GM12878 (cell line): ENCODE results near the gene CRB2. TPM values are rescaled to one million over a fixed set of nuclear protein-coding genes. Genes with fewer than 3 reads are reported as not detected.
"Not testable (repeated sequence)": the region's sequence is repeated elsewhere in the genome, so short reads cannot be mapped to it uniquely, and the experiment has no call there.

Source experiments
- ATAC-seq: fragments of 200-7000 bp; cut with Tn5 transposase; 3 replicates; pipeline ENCODE4 v1.9.1; 2020; ENCODE audit warnings: mild to moderate bottlenecking, moderate library complexity
- BruUV-seq: library from RNA; stranded (reverse); fragments of 400-500 nt; replicated peaks from 2 replicates; lab custom pipeline; 2021; lab: Mats Ljungman, UMichigan
- CTCF ChIA-PET: fragments of 300-600 bp; sonication (Branson Sonifier 250); formaldehyde crosslinking; extraction: SDS; loops from one replicate; lab custom pipeline; 2021; ENCODE audit warnings: inconsistent platforms; lab: Yijun Ruan, JAX
- POLR2A ChIA-PET: fragments of 350-600 bp; formaldehyde crosslinking; extraction: SDS; loops from one replicate; lab custom pipeline; 2021; ENCODE audit warnings: inconsistent platforms; lab: Charles Lee
- RAD21 ChIA-PET: fragments of 300-600 bp; sonication (Branson Sonifier 250); formaldehyde crosslinking; loops from one replicate; lab custom pipeline; 2023; ENCODE audit warnings: antibody characterized with exemption; ENCODE audit not compliant: unreplicated experiment; lab: Charles Lee
- SMC1A ChIA-PET: fragments of 300-600 bp; sonication (Branson Sonifier 250); formaldehyde crosslinking; loops from one replicate; lab custom pipeline; 2023; ENCODE audit not compliant: unreplicated experiment, uncharacterized antibody; lab: Charles Lee
- DNase-seq: peaks from one replicate; pipeline ENCODE4 v3.0.0-alpha.2; 2011; ENCODE audit warnings: low read depth, low spot score
- FAIRE-seq: peaks from 3 replicates; lab custom pipeline; 2011; peaks lifted over from hg19 to GRCh38; lab: Jason Lieb, UNC
- H2AFZ ChIP-seq: 2 replicates; pipeline ENCODE4 v1.6.0; 2011; ENCODE audit warnings: low read depth, low read length, control low read depth; ENCODE audit not compliant: control insufficient read depth
- H3K27ac ChIP-seq: 2 replicates; pipeline ENCODE4 v1.5.1; 2011; ENCODE audit warnings: control low read depth; ENCODE audit not compliant: control insufficient read depth, insufficient read depth
- H3K27me3 ChIP-seq, 2 experiments: replicated peaks in 1 of 2; 2 replicates each; pipeline versions ENCODE4 v1.6.0 to v1.6.1; 2011; ENCODE audit warnings: low read length in 1 of 2; ENCODE audit not compliant: control insufficient read depth in 2 of 2, insufficient read depth in 2 of 2
- H3K36me3 ChIP-seq, 2 experiments: 2 replicates each; pipeline ENCODE4 v1.5.1; 2011; ENCODE audit warnings: low read length in 1 of 2; ENCODE audit not compliant: control insufficient read depth in 2 of 2, insufficient read depth in 2 of 2
- H3K4me1 ChIP-seq: 2 replicates; pipeline ENCODE4 v1.6.1; 2011; ENCODE audit warnings: mild to moderate bottlenecking, low read length, moderate library complexity, mixed read lengths; ENCODE audit not compliant: control insufficient read depth, insufficient read depth
- H3K4me2 ChIP-seq: 2 replicates; pipeline ENCODE4 v1.6.0; 2011; ENCODE audit warnings: control low read depth; ENCODE audit not compliant: control insufficient read depth, insufficient read depth
- H3K4me3 ChIP-seq: fragments of 200-600 bp; sonication (generic); 2 replicates; pipeline ENCODE4 v1.5.1; 2016
- H3K79me2 ChIP-seq: 2 replicates; pipeline ENCODE4 v1.6.0; 2011; ENCODE audit warnings: low read length; ENCODE audit not compliant: control insufficient read depth, insufficient read depth
- H3K9ac ChIP-seq: 2 replicates; pipeline ENCODE4 v1.8.0; 2011; ENCODE audit warnings: low read length, control low read depth, mixed read lengths; ENCODE audit not compliant: control insufficient read depth, insufficient read depth
- H3K9me3 ChIP-seq: replicated peaks from 3 replicates; pipeline ENCODE4 v1.5.1; 2011; ENCODE audit warnings: mild to moderate bottlenecking, low read length; ENCODE audit not compliant: control insufficient read depth, insufficient read depth
- H4K20me1 ChIP-seq: 2 replicates; pipeline ENCODE4 v1.6.0; 2011; ENCODE audit not compliant: control insufficient read depth, insufficient read depth
- WGBS: methylation state at CpG from one replicate; pipeline ENCODE4 v1.1.6; 2016; ENCODE audit warnings: low lambda C conversion rate; ENCODE audit not compliant: insufficient replicate concordance, insufficient coverage; ENCODE audit errors: missing lambda C conversion rate; 5-methylcytosine and 5-hydroxymethylcytosine counted together
- in situ Hi-C: fragments of 300-500 bp; cut with MboI; formaldehyde crosslinking; loops from 9 replicates; pipeline ENCODE4 v1.14.3; 2018; ENCODE audit warnings: mixed read lengths
- intact Hi-C: fragments of 100-400 bp; cut with micrococcal nuclease; formaldehyde crosslinking; loops from one replicate; pipeline ENCODE4 v1.14.2; 2022; ENCODE audit not compliant: unreplicated experiment
- polyA plus RNA-seq, 11 experiments: library from polyadenylated mRNA; depleted of rRNA in 4 of 11; unstranded in 6 of 11; stranded (reverse) in 5 of 11; fragments of >200 nt; fragmentation: Nextera tagmentation in 4 of 11; fragmentation: Illumina TruSeq in 1 of 11; extraction: Ambion mirVana in 4 of 11; extraction: Trizol in 1 of 11; gene quantifications; 1 replicate in 1 of 11; 2 replicates in 10 of 11; pipeline versions ENCODE4 v1.2.1 to v1.2.3, GENCODE V29; 2011 to 2016; ENCODE audit warnings: inconsistent platforms in 2 of 11, missing spikeins in 2 of 11, low read depth in 1 of 11
- total RNA-seq, 4 experiments: library from RNA; depleted of rRNA in 3 of 4; stranded (reverse); fragments of >200 nt in 3 of 4; fragmentation: Illumina TruSeq in 1 of 4; extraction: Trizol in 1 of 4; gene quantifications; 2 replicates each; pipeline versions ENCODE4 v1.2.1 to v1.2.3, GENCODE V29; 2013 to 2021
- TF ChIP-seq, protein P1 (sequence below): fragments of 450-650 bp; formaldehyde crosslinking; IDR thresholded peaks from 2 replicates; pipeline ENCODE4 v1.4.0; 2020; ENCODE audit warnings: mild to moderate bottlenecking, moderate library complexity

The CRB2 gene
- total and polyA plus RNA-seq, 10 of the 15 experiments (the other 5 are each of a cell fraction or from before 2014, with no cell fraction given), result 0.01 to 0.80 (median 0.23) TPM; not detected in 3

DNA sequence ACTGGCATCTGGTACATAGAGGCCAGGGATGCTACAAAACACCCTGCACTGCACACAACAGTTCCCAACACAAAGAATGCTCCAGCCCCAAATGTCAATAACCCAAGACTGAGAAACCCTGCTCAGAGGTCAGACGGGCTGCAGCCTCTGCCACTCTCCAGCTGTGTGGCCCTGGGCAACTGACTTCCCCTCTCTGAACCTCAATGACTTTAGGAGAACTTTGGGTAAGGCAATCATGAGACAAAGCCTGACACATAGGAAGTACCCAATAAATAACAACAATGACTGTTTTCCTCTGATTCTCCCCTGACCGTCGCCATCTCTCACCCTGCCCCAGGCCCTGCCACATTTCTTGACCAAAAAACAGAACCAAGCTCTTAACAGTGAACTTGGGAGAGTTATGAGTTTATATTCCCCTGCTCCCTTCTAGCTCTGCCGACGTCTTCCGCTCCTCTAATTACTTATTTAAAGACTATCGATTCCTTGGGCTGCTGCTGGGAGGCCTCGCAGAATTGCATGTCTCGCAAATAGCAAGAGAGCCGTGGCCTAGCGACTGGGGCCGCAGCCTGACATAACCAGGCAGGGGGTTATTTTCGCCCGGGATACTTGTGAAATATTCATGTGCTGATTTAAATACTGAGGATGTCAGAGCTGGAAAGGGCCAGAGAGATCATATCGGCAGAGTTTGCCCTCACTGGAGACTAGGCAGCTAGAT lies 24.5 kb upstream of the CRB2 start (continued):
- TF ChIP-seq, protein P1, sequence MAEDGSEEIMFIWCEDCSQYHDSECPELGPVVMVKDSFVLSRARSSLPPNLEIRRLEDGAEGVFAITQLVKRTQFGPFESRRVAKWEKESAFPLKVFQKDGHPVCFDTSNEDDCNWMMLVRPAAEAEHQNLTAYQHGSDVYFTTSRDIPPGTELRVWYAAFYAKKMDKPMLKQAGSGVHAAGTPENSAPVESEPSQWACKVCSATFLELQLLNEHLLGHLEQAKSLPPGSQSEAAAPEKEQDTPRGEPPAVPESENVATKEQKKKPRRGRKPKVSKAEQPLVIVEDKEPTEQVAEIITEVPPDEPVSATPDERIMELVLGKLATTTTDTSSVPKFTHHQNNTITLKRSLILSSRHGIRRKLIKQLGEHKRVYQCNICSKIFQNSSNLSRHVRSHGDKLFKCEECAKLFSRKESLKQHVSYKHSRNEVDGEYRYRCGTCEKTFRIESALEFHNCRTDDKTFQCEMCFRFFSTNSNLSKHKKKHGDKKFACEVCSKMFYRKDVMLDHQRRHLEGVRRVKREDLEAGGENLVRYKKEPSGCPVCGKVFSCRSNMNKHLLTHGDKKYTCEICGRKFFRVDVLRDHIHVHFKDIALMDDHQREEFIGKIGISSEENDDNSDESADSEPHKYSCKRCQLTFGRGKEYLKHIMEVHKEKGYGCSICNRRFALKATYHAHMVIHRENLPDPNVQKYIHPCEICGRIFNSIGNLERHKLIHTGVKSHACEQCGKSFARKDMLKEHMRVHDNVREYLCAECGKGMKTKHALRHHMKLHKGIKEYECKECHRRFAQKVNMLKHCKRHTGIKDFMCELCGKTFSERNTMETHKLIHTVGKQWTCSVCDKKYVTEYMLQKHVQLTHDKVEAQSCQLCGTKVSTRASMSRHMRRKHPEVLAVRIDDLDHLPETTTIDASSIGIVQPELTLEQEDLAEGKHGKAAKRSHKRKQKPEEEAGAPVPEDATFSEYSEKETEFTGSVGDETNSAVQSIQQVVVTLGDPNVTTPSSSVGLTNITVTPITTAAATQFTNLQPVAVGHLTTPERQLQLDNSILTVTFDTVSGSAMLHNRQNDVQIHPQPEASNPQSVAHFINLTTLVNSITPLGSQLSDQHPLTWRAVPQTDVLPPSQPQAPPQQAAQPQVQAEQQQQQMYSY (CRISPR knock-in tag), result no peak

DNA sequence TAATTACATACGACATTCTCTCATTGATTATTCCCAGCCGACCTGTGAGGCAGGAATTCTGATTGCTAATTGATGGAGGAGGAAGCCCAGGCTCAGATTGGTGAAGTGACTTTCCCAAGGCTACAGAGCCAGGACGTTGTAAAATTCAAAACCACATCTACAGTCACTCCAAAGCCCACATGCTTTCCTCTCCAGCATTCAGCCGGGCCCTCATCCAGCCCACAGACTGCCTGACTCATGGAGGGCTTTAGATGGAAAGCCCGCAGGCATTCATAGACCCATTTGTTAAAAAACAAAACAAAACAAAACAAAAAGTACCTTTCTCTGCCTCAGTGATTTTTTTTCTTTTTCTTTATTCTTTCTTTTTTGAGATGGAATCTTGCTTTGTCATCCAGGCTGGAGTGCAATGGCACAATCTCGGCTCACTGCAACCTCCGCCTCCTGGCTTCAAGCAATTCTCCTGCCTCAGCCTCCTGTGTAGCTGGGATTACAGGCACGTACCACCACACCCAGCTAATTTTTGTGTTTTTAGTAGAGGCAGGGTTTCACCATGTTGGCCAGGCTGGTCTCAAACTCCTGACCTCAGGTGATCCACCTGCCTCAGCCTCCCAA lies 22.8 kb upstream of the CRB2 start:
- H3K9me3 ChIP-seq, in situ Hi-C loops, H3K36me3 ChIP-seq, DNase-seq, FAIRE-seq, H4K20me1 ChIP-seq, BruUV-seq, H3K4me2 ChIP-seq, H3K9ac ChIP-seq, H2AFZ ChIP-seq, intact Hi-C loops, H3K4me3 ChIP-seq, H3K27ac ChIP-seq, H3K27me3 ChIP-seq, ATAC-seq, H3K79me2 ChIP-seq, RAD21 ChIA-PET: not testable (repeated sequence)
- H3K4me1 ChIP-seq, result peaks cover 42% of the 10 kb centered on the region
- ChIA-PET POLR2A (interaction anchor here (1.2 kb wide), 1 partner anchor 85 kb away, joined by 4 read pairs; no protein-coding TSS in a partner anchor), SMC1A (interaction anchor here (12.9 kb wide), 1 partner anchor 11 kb away, joined by 268 read pairs; no protein-coding TSS in a partner anchor), CTCF (interaction anchor here (1.4 kb wide), 1 partner anchor 13 kb away, joined by 3 read pairs; no protein-coding TSS in a partner anchor)
- 70% methylated on average over 8 of the region's 8 CpGs for WGBS
